Tibial nerve (tissue), 3 donors: Measurements from ENCODE around the gene NMT1.

ENCODE experiments used
- POLR2A ChIP-seq, 2 donors: fragments of 450-650 bp; IDR thresholded peaks; one replicate each; pipeline ENCODE4 v1.6.1; 2017; ENCODE audit warnings: antibody characterized with exemption in 2 of 2, mild to moderate bottlenecking in 2 of 2, moderate library complexity in 2 of 2
- TF ChIP-seq, protein P1 (sequence below), 5 experiments: fragments of 200-600 bp in 3 of 5; fragments of 450-650 bp in 2 of 5; sonication (generic) in 3 of 5; IDR thresholded peaks; one replicate each; pipeline ENCODE4 v1.5.1; 2016 to 2019; ENCODE audit warnings: antibody characterized with exemption in 5 of 5, mild to moderate bottlenecking in 3 of 5, moderate library complexity in 2 of 5

DNA sequence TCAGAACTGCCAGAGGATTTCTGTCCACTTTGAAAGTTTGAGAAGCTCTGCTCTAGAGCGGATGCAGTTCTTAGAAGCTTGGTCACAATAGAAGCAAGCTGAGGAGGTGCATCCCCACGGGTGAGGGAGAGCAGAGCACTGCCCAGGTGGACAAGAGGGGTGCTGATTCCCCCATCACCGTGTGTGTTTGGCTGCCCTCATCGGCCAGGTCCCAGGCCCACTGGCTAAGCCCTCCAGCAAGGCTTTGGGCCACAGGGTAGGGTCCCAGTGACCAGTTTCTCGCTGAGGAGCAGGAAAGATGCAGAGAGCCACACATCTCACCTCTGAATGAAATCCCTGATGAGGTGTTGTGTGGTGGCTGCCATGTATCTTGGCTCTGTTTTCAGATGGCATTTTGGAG, 26.9 kb downstream of the NMT1 start:
- TF ChIP-seq, protein P1, sequence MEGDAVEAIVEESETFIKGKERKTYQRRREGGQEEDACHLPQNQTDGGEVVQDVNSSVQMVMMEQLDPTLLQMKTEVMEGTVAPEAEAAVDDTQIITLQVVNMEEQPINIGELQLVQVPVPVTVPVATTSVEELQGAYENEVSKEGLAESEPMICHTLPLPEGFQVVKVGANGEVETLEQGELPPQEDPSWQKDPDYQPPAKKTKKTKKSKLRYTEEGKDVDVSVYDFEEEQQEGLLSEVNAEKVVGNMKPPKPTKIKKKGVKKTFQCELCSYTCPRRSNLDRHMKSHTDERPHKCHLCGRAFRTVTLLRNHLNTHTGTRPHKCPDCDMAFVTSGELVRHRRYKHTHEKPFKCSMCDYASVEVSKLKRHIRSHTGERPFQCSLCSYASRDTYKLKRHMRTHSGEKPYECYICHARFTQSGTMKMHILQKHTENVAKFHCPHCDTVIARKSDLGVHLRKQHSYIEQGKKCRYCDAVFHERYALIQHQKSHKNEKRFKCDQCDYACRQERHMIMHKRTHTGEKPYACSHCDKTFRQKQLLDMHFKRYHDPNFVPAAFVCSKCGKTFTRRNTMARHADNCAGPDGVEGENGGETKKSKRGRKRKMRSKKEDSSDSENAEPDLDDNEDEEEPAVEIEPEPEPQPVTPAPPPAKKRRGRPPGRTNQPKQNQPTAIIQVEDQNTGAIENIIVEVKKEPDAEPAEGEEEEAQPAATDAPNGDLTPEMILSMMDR (IDR thresholded peaks at IDR 0.05): no peak
- TF ChIP-seq POLR2A (IDR thresholded peaks at IDR 0.05): no peak
